Ishikawa (cell line): ENCODE data around the gene AKAP11.

ENCODE experiments used
- CEBPB ChIP-seq: IDR thresholded peaks from 2 replicates; pipeline ENCODE4 v1.6.1; 2012
- CREB1 ChIP-seq: IDR thresholded peaks from 2 replicates; pipeline ENCODE4 v1.6.1; 2012; ENCODE audit warnings: low read depth
- EGR1 ChIP-seq: IDR thresholded peaks from 2 replicates; pipeline ENCODE4 v1.6.1; 2012
- EP300 ChIP-seq: IDR thresholded peaks from 2 replicates; pipeline ENCODE4 v1.6.1; 2012; ENCODE audit warnings: borderline replicate concordance
- FOXM1 ChIP-seq: IDR thresholded peaks from 2 replicates; pipeline ENCODE4 v1.6.1; 2012; ENCODE audit warnings: low read depth, borderline replicate concordance
- MAX ChIP-seq: IDR thresholded peaks from 2 replicates; pipeline ENCODE4 v1.6.1; 2012
- NFIC ChIP-seq: IDR thresholded peaks from 2 replicates; pipeline ENCODE4 v1.6.1; 2012
- RAD21 ChIP-seq: IDR thresholded peaks from 2 replicates; pipeline ENCODE4 v1.6.1; 2012; ENCODE audit warnings: low read depth
- REST ChIP-seq: IDR thresholded peaks from 2 replicates; pipeline ENCODE4 v1.6.1; 2012; ENCODE audit warnings: low read depth, mild to moderate bottlenecking
- TAF1 ChIP-seq: IDR thresholded peaks from 2 replicates; pipeline ENCODE4 v1.6.1; 2012; ENCODE audit warnings: low read depth, mild to moderate bottlenecking
- TCF12 ChIP-seq: IDR thresholded peaks from 2 replicates; pipeline ENCODE4 v1.6.1; 2012; ENCODE audit warnings: low read depth
- TEAD4 ChIP-seq: IDR thresholded peaks from 2 replicates; pipeline ENCODE4 v1.6.1; 2012
- USF1 ChIP-seq: IDR thresholded peaks from 2 replicates; pipeline ENCODE4 v1.6.1; 2012
- YY1 ChIP-seq: IDR thresholded peaks from 2 replicates; pipeline ENCODE4 v1.6.1; 2012; ENCODE audit warnings: low read depth
- ZBTB7A ChIP-seq: IDR thresholded peaks from 2 replicates; pipeline ENCODE4 v1.6.1; 2012; ENCODE audit warnings: low read depth

Gene AKAP11

DNA sequence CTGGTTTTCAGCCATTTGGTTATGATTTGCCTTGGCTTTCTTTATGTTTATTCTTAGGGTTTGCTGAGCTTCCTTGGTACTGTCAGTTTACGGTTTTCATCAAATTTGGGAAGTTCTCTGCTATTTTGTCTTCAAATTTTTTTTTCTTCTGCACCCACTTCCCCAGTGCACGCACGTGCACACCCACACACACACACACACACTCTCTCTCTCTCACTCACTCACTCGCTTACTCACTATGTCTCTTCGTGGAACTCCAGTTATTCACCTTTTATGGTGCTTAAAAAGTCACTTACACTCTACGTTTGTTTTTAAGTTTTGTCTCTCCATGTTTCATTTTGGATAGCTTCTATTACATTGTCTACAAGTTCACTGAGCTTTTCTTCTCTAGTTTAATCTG lies 7.1 kb downstream of the AKAP11 start:
- TF ChIP-seq USF1 (no peak), ZBTB7A (no peak), TCF12 (no peak), RAD21 (no peak), CREB1 (no peak), REST (no peak), MAX (no peak), TEAD4 (no peak), EGR1 (no peak), CEBPB (no peak), FOXM1 (no peak), NFIC (no peak), EP300 (no peak), TAF1 (no peak), YY1 (no peak)

GRCh38 chr13:42279986-42280385 lies 8.0 kb downstream of the AKAP11 start:
- no peak for TF ChIP-seq YY1
- no peak for TF ChIP-seq EP300

GRCh38 chr13:42280537-42280936 lies 8.6 kb downstream of the AKAP11 start:
- no peak for TF ChIP-seq YY1
- no peak for TF ChIP-seq FOXM1
- no peak for TF ChIP-seq RAD21
- TF ChIP-seq TEAD4, result no peak
- no peak for TF ChIP-seq REST
- TF ChIP-seq USF1, result no peak
- no peak for TF ChIP-seq TAF1
- no peak for TF ChIP-seq ZBTB7A
- no peak for TF ChIP-seq TCF12
- no peak for TF ChIP-seq NFIC
- TF ChIP-seq CEBPB, result no peak
- no peak for TF ChIP-seq CREB1
- TF ChIP-seq EP300, result no peak
- TF ChIP-seq MAX, result no peak
- no peak for TF ChIP-seq EGR1

DNA sequence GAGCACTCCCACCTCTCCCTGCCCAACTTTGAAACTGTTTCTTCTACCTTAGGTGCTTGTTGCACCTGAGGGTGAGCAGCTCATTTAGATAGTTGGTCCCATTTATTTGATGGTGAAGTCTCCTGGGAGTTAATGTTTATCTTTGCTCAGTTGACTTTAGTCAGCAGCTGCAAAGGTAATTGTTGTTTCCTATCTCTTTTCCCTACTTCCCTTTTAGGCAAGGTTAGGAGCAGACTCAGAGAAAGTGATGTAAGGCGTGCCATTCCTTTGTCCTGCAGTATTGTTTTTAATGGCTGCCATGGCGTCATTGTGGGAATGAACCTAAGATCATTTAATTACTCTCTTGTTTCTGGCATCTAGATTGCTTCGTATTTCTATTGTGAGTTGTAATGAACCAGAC lies 11.6 kb downstream of the AKAP11 start:
- TF ChIP-seq TCF12, result no peak
- no peak for TF ChIP-seq FOXM1
- no peak for TF ChIP-seq EP300
- no peak for TF ChIP-seq YY1
- no peak for TF ChIP-seq EGR1
- no peak for TF ChIP-seq TEAD4
- TF ChIP-seq CREB1, result no peak
- no peak for TF ChIP-seq USF1
- TF ChIP-seq CEBPB, result no peak
- TF ChIP-seq MAX, result no peak
- TF ChIP-seq TAF1, result no peak

- TF ChIP-seq TCF12, result no peak
- TF ChIP-seq RAD21, result no peak
- TF ChIP-seq NFIC, result no peak
These were observed 12.1 kb downstream of the AKAP11 start for GRCh38 chr13:42284068-42284467.

- TF ChIP-seq CEBPB, result no peak
- no peak for TF ChIP-seq EP300
- TF ChIP-seq REST, result no peak
- TF ChIP-seq MAX, result no peak
- no peak for TF ChIP-seq NFIC
- TF ChIP-seq USF1, result no peak
- TF ChIP-seq TAF1, result no peak
- no peak for TF ChIP-seq RAD21
- no peak for TF ChIP-seq TEAD4
- TF ChIP-seq EGR1, result no peak
- no peak for TF ChIP-seq YY1
- no peak for TF ChIP-seq CREB1
- TF ChIP-seq TCF12, result no peak
- TF ChIP-seq FOXM1, result no peak
These were observed 26.4 kb downstream of the AKAP11 start for GRCh38 chr13:42298392-42298791.
